Measurements from ENCODE around the gene ROM1.

Gene ROM1

GRCh38 chr11:62591448-62592145 lies 21.5 kb upstream of the ROM1 start, which contains the start of gene TUT1:
Gene TUT1, minus strand, starts transcription at chr11:62591523. Its CDS starts 38 bp downstream, at chr11:62591485.
- no peak for TF ChIP-seq CTCF (IDR thresholded peaks at IDR 0.05; ENCODE audit: low read length, missing control alignments)
- H3K4me3 ChIP-seq (replicated peaks; ENCODE audit: low read depth, low read length), result peak within 1 kb of the TSS; percentile 82
- peak; percentile 99 for DNase-seq (ENCODE audit: low read depth)

- DNase-seq (ENCODE audit: low read depth), result no peak
- peak overlapping the region; percentile 82 for H3K4me3 ChIP-seq (replicated peaks; ENCODE audit: low read depth, low read length)
- TF ChIP-seq CTCF (IDR thresholded peaks at IDR 0.05; ENCODE audit: low read length, missing control alignments), result no peak
These were observed 20.8 kb upstream of the ROM1 start for GRCh38 chr11:62592146-62592815.

- DNase-seq (ENCODE audit: low read depth), result no peak
- H3K4me3 ChIP-seq (replicated peaks; ENCODE audit: low read depth, low read length), result no peak overlapping the region
- no peak for TF ChIP-seq CTCF (IDR thresholded peaks at IDR 0.05; ENCODE audit: low read length, missing control alignments)
These were observed 20.1 kb upstream of the ROM1 start for GRCh38 chr11:62592989-62593421.

GRCh38 chr11:62593434-62594044 lies 19.5 kb upstream of the ROM1 start:
- H3K4me3 ChIP-seq (replicated peaks; ENCODE audit: low read depth, low read length), result no peak overlapping the region
- peak; percentile 85 for DNase-seq (ENCODE audit: low read depth)
- TF ChIP-seq CTCF (IDR thresholded peaks at IDR 0.05; ENCODE audit: low read length, missing control alignments), result peak; percentile 72

GRCh38 chr11:62595124-62595523 lies 17.9 kb upstream of the ROM1 start:
- DNase-seq (ENCODE audit: low read depth), result no peak
- TF ChIP-seq CTCF (IDR thresholded peaks at IDR 0.05; ENCODE audit: low read length, missing control alignments), result no peak

GRCh38 chr11:62599069-62599696 lies 13.9 kb upstream of the ROM1 start:
- TF ChIP-seq CTCF (IDR thresholded peaks at IDR 0.05; ENCODE audit: low read length, missing control alignments), result no peak
- DNase-seq (ENCODE audit: low read depth), result peak; percentile 100
- peak overlapping the region; percentile 92 for H3K4me3 ChIP-seq (replicated peaks; ENCODE audit: low read depth, low read length)

More at GRCh38 chr11:62595124-62595523, 17.9 kb upstream of the ROM1 start:
- H3K4me3 ChIP-seq (replicated peaks; ENCODE audit: low read depth, low read length), result no peak overlapping the region

All from fibroblast of pulmonary artery (primary cell).